NB4 (cell line): Measurements from ENCODE around the gene CDH13.

ENCODE experiments used
- MYC ChIP-seq: IDR thresholded peaks from 2 replicates; pipeline ENCODE4 v1.6.1; 2011; ENCODE audit warnings: low read depth, low read length
- TF ChIP-seq, protein P1 (sequence below): IDR thresholded peaks from one replicate; pipeline ENCODE4 v1.5.1; 2012; ENCODE audit warnings: low read depth, low read length
- TF ChIP-seq, protein P2 (sequence below): IDR thresholded peaks from 2 replicates; pipeline ENCODE4 v1.6.1; 2011; ENCODE audit warnings: low read depth, low read length

DNA sequence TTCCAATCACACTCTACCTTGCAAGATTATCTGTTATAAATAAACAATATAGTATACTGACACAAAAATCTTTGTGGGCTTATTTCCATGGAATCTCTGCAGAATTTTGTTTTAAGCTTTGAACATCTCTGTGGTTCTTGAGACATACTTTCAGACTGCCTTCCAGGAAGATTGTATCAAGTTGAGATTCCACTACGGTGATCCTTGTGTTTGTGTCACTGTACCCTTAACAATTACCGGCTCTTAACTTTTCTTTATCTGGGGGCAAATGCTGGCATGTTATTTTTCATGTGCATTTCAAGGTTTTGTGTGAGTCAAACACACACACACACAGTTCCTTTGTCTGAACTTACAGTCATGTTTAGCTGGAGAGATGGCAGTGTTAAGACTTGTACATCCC lies 708.3 kb downstream of the CDH13 start:
- TF ChIP-seq, protein P1, sequence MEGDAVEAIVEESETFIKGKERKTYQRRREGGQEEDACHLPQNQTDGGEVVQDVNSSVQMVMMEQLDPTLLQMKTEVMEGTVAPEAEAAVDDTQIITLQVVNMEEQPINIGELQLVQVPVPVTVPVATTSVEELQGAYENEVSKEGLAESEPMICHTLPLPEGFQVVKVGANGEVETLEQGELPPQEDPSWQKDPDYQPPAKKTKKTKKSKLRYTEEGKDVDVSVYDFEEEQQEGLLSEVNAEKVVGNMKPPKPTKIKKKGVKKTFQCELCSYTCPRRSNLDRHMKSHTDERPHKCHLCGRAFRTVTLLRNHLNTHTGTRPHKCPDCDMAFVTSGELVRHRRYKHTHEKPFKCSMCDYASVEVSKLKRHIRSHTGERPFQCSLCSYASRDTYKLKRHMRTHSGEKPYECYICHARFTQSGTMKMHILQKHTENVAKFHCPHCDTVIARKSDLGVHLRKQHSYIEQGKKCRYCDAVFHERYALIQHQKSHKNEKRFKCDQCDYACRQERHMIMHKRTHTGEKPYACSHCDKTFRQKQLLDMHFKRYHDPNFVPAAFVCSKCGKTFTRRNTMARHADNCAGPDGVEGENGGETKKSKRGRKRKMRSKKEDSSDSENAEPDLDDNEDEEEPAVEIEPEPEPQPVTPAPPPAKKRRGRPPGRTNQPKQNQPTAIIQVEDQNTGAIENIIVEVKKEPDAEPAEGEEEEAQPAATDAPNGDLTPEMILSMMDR = no peak
- no peak for TF ChIP-seq MYC
- TF ChIP-seq, protein P2, sequence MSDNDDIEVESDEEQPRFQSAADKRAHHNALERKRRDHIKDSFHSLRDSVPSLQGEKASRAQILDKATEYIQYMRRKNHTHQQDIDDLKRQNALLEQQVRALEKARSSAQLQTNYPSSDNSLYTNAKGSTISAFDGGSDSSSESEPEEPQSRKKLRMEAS = no peak
